ENCODE data around the gene RAMP1.

DNA sequence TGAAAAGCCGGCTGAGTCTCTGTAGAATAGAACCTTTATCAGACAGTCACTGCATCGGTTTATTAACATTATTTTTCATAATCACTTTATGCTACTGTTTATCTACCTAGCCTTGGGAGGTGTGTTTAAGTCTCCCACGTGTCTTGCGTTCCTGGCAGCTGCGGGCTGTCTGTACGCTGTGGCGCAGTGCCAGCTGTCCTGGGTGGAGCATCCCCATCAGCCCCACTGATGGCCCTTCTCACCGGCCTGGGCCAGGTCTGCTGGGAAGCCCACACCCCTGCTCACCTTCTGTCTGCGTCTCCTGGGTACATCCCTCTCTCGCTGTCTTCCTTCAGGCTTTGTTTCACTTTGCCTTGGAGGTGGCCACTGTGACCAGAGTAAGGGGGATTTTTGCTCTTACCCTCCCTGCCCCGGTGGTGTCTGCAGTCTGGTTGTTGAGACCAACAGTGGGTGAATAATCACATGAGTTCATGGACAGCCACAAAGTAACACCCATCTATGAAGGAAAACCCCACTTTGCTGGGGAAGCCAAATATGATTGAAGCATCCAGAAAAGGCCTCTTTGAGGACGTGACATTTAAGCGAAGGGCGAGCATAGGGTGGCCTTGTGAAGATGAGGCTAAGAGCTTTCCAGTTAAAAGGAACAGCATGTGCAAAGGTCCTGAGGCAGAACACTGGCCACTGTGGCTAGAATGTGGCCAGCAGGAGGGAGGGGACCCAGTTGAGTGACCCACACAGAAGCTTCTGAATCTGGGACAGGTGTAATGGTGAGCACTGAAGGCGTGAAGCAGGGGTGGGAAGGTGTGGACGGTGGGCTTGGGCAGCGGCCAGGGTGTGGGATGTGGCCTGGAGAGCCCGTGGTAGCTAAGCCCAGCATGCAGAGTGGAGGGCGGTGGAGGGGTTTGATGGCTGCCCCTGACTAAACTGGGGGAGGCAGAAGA is 41.7 kb downstream of the RAMP1 start:
- TF ChIP-seq, protein P1, sequence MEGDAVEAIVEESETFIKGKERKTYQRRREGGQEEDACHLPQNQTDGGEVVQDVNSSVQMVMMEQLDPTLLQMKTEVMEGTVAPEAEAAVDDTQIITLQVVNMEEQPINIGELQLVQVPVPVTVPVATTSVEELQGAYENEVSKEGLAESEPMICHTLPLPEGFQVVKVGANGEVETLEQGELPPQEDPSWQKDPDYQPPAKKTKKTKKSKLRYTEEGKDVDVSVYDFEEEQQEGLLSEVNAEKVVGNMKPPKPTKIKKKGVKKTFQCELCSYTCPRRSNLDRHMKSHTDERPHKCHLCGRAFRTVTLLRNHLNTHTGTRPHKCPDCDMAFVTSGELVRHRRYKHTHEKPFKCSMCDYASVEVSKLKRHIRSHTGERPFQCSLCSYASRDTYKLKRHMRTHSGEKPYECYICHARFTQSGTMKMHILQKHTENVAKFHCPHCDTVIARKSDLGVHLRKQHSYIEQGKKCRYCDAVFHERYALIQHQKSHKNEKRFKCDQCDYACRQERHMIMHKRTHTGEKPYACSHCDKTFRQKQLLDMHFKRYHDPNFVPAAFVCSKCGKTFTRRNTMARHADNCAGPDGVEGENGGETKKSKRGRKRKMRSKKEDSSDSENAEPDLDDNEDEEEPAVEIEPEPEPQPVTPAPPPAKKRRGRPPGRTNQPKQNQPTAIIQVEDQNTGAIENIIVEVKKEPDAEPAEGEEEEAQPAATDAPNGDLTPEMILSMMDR (conservative IDR thresholded peaks at IDR 0.05 in 1 of 2, IDR thresholded peaks at IDR 0.05 in 1 of 2; ENCODE audit: low read depth in 1 of 2, low read length in 2 of 2): no peak
- TF ChIP-seq EZH2 (IDR thresholded peaks at IDR 0.05; ENCODE audit: low read length, missing control alignments): no peak

Data from fibroblast of lung (primary cell).